Globus pallidus (tissue), 1 donor: ENCODE measurements around the gene L1TD1.
"Not testable (repeated sequence)": the region's sequence is repeated elsewhere in the genome, so short reads cannot be mapped to it uniquely, and the experiment has no call there.

ENCODE experiments used
- DNase-seq: peaks from one replicate; pipeline ENCODE4 v3.0.0-alpha.2; 2015; ENCODE audit warnings: low spot score

Gene L1TD1

GRCh38 chr1:62194651-62195544 is at the start of gene L1TD1:
L1TD1 (plus strand) TSS chr1:62194849; CDS start chr1:62206629, 11,780 bp downstream.
- DNase-seq: no peak

DNA sequence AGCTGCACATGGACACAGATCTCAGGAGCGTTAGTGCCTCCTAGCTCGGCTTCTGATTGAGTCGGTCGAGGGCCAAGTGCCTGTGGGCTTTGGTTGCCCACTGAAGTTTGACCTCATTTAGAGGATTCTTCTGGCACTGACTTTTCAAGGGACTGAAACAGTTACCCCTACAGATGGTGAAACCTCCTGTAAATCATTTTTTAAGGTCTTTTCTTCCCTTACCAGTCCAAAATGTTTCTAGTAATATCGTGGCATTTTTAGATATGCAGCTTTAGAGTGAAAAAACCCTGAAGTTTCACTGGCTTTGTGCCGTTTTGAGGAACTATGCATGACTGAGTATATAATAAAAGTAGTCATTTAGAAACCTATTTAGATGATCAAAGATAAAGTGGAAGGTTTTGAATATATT is 34.7 kb upstream of the L1TD1 start:
- DNase-seq: no peak

DNA sequence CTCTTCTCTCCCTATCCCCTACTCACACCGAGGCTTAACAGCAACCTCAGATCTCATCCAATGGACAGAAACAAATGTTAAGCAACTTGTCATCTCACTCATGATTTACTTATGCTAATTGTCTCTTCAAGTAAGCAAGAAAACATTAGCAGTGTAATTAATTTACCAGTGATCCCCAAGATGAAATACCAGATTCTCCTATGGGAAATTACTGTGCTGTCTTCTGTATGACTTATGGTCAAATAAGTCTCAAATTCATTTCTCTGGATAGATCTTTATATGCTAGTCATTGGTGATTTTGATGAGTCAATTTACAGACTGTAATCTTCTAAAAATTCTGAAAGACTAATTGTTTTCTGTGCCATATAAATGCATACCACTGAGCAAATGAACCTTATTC is 32.9 kb upstream of the L1TD1 start:
- no peak for DNase-seq

DNA sequence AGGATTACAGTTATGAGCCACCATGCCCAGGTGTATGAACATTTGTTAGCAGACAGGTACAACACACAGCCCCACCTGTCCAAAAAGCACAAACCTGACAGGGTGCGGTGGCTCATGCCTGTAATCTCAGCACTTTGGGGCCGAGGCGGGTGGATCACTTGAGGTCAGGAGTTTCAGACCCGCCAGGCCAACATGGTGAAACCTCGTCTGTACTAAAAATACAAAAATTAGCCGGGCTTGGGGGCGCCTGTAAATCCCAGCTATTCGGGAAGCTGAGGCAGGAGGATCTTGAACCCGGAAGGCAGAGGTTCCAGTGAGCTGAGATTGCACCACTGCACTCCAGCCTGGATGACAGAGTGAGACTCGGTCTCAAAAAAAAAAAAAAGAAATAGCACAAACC is 24.3 kb upstream of the L1TD1 start:
- DNase-seq: not testable (repeated sequence)

GRCh38 chr1:62175568-62176179 is 19.0 kb upstream of the L1TD1 start:
- DNase-seq: peak; percentile 22

DNA sequence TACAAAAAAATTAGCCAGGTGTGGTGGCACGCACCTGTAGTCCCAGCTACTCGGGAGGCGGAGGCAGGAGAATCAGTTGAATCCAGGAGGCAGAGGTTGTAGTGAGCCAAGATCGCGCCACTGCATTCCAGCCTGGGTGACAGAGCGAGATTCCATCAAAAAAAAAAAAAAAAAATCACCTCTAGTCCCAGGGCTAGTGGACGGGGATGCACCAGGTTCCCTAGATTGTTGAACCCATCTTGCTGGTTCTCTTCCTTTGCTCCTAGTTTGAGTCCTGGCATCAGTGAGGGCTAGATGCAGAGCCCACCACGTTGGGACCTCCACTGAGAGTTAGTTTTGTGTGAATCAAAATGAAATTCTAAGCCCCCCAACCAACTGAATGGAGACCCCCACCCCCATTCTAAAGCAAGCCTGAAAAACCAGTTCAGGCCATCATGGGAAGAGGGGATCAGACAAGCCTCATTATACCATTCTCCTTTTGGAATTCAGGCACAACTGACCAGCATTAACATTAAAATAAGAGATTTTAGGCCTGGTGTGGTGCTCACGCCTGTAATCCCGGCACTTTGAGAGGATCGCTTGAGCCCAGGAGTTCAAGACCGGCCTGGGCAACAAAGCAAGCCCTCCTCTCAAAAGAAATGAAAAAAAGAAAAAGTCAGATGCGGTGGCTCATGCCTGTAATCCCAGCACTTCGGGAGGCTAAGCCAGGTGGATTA is 17.9 kb upstream of the L1TD1 start:
- DNase-seq: no peak

- no peak for DNase-seq
Observed at GRCh38 chr1:62177621-62178020, 17.0 kb upstream of the L1TD1 start.

GRCh38 chr1:62178372-62178771 is 16.3 kb upstream of the L1TD1 start:
- no peak for DNase-seq

GRCh38 chr1:62180054-62180453 is 14.6 kb upstream of the L1TD1 start:
- DNase-seq: not testable (repeated sequence)

- no peak for DNase-seq
Observed at GRCh38 chr1:62180639-62181038, 14.0 kb upstream of the L1TD1 start.

DNA sequence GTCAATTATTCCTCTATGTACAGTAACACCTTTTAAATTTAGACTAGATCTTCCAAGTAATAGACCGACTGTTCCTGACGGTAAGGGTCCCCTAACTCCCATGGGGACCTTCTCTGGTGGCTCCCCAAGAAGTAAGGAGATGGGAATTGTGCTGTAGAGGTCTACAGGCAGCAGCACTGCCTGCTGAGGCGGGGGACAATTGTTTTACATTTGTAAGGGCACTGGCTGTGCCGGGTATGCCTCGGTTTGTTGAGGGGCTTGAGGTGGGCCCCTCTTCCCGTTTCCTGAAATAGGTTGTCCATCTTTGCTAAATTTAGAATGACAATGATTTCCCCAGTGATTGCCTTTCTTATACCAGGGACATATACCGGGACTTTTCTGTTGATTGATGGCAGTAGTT is 13.1 kb upstream of the L1TD1 start:
- DNase-seq: no peak

DNA sequence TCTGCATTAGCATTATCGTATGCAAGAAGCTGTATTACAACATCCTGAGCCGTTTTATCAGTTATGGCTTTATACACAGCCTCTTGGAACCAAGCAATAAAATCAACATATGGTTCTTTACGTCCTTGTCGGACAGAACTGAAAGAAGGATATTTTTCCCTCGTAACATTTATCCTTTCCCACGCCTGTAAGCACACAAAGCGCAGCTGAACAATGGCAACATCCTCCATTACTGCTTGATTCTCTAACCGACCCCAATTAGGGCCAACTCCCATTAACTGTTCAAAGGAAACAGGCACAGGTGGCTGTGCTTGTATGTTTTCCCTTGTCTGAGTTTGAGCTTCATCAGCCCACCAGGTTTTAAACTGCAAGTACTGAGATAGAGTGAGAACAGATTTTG is 12.5 kb upstream of the L1TD1 start:
- DNase-seq: not testable (repeated sequence)

DNA sequence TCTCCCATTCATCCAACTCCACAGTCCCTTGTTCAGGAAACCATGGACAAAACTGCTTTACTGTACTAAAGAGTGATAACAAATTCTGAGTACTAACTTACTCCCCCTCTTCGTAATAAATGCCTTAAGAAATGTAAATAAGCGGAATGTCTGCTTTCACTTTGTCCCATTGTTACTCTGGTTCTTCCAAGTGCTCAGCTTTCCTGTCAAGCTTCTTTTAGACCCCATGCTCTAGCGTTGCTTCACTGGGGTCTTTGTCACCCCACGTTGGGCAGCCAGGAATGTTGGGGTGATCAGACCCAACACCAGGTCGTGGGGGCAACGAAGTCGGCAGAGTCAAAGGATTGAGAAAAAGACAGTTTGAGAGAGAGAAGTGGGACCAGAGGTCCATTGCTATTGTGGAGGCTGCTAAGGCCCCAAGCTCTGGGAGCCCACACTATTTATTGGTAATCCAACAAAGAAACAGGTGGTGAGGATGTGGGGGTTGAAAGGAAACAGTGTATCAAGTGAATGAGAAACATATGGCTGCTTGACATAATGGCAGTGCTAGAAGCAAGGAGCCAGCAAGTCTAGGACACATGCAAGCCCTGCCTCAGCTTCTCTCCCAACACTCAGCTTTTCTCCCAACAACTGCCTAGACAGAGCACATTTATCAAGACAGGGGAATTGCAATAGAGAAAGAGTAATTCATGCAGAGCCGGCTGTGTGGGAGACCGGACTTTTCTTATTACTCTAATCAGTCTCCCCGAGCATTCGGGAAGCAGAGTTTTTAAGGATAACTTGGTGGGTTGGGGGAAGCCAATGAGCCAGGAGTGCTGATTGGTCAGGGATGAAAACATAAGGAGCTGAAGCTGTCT is 11.3 kb upstream of the L1TD1 start:
- not testable (repeated sequence) for DNase-seq

GRCh38 chr1:62184336-62184735 is 10.3 kb upstream of the L1TD1 start:
- DNase-seq: no peak

DNA sequence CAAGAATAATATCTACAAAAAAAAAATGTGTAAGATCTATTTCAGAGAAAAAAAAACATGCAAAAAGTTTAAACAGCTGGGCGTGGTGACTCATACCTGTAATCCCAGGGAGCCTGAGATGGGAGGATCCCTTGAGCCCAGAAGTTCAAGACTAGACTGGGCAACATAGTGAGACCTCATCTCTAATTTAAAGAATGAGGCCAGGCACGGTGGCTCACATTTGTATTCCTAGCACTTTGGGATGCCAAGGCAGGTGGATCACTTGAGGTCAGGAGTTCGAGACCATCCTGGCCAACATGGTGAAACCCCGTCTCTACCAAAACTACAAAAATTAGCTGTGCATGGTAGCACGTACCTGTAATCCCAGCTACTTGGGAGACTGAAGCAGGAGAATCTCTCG is 9.4 kb upstream of the L1TD1 start:
- not testable (repeated sequence) for DNase-seq

DNA sequence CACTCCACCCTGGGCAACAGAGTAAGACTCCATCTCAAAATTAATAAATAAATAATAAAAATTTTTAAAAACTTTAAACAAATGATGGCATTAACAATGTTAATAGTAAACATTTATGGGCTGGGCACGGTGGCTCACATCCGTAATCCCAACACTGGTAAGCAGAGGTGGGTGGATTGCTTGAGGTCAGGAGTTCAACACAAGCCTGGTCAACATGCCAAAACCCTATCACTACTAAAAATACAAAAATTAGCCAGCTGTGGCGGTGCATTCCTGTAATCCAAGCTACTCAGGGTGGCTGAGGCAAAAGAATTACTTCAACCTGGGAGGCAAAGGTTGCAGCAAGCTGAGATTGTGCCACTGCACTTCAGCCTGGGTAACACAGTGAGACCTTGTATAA is 9.0 kb upstream of the L1TD1 start:
- no peak for DNase-seq

- no peak for DNase-seq
Observed at GRCh38 chr1:62187548-62187947, 7.1 kb upstream of the L1TD1 start.

- no peak for DNase-seq
Observed at GRCh38 chr1:62188111-62188510, 6.5 kb upstream of the L1TD1 start.

GRCh38 chr1:62196086-62196690 is 1.5 kb downstream of the L1TD1 start:
- no peak for DNase-seq

DNA sequence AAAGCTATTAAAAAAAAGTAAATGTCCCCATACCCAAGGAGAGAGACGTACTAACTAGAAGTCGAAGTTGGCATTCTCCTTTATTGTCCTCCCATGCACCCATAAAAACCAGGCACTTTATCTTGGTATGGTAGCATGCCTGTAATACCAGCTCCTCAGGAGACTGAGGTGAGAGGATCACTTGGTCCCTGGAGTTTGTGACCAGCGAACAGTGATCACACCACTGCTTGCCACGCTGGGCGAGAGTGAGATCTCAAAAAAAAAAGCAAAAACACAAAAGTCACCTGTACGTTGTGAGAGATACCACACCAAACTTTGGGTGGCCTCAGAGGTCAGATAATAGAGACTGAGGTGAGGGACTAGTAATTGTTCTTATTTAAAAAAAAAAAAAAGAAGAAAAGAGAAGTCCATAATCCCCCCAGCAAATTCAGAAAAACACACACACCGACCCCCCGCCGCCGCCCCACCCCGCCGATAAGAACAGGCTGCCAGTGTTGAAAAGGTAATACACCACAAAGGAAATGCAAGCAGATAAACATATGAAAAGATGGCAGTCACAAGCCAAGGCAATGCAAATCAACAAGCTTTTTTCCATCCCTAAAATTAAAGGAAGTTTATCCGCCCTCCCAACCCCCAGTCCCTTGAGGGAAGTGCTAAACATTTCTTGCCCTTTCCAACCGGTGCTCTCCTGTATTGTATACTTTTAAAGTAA is 3.6 kb downstream of the L1TD1 start:
- no peak for DNase-seq

GRCh38 chr1:62198781-62199125 is 4.1 kb downstream of the L1TD1 start:
- DNase-seq: no peak
